HuH-7 (cell line): Measurements from ENCODE around the gene MARVELD3.
"Not testable (repeated sequence)": the region's sequence is repeated elsewhere in the genome, so short reads cannot be mapped to it uniquely, and the experiment has no call there.

Experiments used
- DNase-seq: peaks from one replicate; pipeline ENCODE4 v3.0.0; 2011; ENCODE audit warnings: low spot score

MARVELD3 gene

DNA sequence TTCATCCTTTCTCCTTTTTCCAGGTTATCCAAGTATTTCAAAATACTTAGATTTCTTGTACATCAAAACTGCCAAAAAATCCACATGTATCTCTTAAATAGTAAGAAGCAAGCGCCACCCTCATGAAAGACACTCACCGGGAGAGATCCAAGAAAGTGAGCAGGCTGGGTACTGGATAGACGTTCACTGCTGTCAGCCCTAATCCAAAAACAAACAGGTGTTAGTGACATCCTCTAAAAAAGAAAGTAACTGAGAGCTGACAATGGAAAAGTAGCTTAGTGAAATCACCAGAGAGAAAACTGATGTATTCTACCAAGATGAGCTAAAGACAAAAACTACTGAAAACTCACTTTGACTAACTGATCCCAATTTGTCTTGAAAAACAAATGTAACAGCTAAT lies 46.1 kb downstream of the MARVELD3 start:
- DNase-seq = no peak

DNA sequence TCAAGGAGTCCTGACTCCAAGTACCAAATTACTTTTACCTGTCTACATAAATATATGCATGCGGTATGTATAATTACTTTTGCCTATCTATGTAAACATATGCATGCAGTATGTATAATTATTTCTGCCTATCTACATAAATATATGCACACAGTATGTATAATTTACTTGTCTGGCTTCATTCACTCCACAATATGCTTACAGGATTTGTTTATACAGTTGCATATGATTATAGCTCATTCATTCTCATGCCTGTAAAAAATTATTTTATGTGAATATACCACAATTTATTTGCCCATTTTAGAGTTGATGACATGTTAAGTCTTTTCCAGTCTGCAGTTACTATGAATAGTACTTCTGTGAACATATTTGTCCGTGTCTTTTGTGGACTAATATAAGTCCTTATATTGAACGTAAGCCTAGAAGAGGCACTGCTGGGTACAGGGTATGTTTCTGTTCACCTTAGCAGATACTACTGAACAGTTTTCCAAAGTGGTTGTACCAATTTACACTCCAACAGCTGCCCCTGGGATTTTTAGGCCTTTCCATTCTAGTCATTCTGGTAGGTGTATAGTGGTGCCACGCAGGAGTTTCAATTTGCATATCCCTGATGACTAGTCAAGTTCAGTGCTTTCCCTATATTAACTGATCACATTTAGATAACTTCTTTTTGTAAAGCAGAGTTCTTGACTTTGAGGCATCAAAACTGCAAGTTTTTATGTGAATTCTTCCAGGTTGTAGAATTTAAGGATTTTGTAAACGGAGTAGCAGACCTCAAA lies 47.0 kb downstream of the MARVELD3 start:
- no peak for DNase-seq

DNA sequence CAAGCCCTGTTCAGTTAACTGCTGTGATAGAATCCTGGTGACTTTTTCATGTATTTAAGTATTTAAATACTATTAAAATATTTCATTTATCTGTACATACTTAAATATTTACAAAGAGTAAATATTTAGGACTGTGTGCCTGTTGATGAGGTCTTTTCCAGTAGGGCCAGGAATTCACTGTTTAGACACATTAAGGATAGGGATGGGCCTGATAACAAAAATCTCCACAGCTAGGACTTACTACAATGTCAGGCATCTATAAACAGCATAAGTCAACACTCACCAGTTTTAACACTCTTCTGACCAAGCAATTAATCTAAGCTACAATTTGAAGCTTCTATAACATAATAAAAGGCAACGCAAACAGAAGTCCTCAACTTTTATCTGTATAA lies 47.6 kb downstream of the MARVELD3 start:
- no peak for DNase-seq

DNA sequence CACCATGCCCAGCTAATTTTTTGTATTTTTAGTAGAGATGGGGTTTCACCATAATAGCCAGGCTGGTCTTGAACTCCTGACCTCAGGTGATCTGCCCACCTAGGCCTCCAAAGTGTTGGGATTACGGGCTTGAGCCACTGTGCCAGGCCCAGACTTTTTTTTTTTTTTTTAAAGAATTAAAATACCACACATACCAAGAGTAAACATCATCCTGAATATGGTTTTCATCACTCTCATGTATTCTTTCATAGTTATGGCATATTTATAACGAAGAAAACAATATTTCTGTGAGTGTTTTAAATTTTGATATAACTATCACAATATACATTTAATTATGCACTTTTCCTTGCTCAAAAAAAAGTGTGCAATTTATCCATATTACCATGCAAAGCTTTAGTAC lies 48.2 kb downstream of the MARVELD3 start:
- DNase-seq = no peak

DNA sequence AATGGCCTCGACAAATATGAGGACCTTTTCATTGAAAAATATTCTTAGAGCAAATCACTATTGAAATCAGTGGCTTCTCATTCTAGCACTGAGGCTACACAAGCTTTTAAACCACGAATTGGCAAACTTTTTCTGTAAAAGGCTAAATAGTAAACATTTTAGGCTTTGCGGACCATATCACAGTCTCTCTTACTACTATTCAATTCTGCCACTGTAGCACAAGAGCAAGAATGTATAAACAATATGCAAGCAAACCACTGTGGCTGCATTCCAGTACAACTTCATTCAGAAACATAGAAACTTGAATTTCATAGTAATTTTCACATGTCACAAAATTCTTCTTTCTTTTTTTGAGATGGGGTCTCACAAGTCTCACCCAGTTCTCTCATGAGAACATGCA lies 49.4 kb downstream of the MARVELD3 start:
- DNase-seq = no peak

DNA sequence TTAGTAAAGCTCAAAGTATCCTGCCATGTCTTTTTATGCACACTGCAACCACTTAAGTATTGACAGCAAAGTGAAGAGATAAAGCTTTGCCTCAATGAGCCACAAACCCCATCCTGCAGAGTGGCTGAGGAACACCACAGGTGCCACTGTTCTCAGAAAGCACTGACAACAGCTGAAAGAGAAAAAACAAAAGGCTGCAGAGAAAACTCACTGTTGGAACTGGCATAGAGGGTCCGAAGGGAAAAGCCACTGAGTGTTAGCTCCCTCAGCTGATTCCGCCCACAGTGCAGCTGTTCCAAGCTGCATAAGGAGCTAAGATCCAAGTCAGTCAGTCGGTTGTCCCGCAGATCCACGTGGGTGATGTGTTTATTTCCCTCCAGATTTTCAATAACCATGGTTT lies 50.3 kb downstream of the MARVELD3 start:
- no peak for DNase-seq

DNA sequence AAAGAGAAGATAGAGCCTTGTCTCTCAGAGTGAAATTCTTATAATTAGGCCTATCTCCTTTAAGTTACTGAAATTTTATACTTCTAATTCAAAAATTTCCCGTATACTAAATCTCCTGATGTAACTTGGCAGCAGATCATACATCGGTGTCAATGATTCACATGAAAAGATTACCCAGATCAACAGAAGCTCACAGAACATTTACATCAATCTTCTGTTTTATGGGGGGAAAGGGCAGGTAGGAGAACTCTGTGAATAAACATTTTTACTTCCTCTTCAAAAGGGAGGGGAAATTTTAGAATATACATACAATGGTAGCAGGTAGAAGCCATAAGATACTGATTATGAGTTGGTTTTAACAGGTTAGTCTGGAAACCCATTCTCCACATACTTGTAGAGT lies 55.4 kb downstream of the MARVELD3 start:
- DNase-seq = no peak

DNA sequence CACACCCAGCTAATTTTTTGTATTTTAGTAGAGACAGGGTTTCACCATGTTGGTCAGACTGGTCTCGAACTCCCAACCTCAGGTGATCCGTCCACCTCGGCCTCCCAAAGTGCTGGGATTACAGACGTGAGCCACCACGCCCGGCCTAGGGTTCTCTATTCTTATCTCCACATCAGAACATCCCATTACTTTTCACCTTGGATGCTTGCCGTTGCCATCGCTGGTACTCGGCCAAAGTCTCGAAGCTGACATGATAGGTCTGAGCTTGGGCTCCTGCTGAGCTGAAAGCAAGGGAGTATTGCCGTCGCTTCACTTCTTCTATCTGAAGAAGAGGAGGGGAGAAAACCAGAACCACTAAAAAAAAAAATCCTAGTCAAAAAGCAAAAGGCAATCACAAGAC lies 58.3 kb downstream of the MARVELD3 start:
- not testable (repeated sequence) for DNase-seq
